C4-2B (cell line): ENCODE results near the gene ADAMTS19.

Source experiments
- H3K27ac ChIP-seq: fragments of 450-650 bp; 2 replicates; pipeline ENCODE4 v1.5.1; 2017
- CTCF ChIP-seq: fragments of 450-650 bp; conservative IDR thresholded peaks from 2 replicates; pipeline ENCODE4 v1.5.1; 2017; ENCODE audit warnings: mild to moderate bottlenecking
- ZFX ChIP-seq: fragments of 450-650 bp; IDR thresholded peaks from 2 replicates; pipeline ENCODE4 v1.6.1; 2017

Gene ADAMTS19

GRCh38 chr5:129506950-129507349 is 46.9 kb downstream of the ADAMTS19 start:
- TF ChIP-seq CTCF (no peak), ZFX (no peak)
- no peak overlapping the region for H3K27ac ChIP-seq

DNA sequence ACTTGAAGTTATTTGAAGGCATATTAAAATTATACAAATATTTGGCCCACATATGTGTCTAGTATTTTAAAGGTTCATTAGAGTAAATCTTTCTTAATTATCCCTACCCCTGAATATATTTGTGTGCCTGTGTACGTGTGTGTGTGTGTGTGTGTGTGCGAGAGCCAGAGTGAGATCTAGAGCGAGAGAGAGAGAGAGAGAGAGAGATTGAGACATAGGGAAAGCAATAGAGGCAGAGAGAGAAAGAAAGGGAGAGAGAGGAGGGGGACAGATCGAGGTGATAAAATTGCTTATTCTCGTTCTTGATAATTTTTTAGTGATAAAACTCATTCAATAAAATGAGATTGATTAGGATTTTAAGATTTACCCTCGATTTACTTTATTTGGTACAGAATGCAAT is 47.4 kb downstream of the ADAMTS19 start:
- TF ChIP-seq ZFX: no peak
- TF ChIP-seq CTCF: no peak
- no peak overlapping the region for H3K27ac ChIP-seq

GRCh38 chr5:129508606-129509005 is 48.5 kb downstream of the ADAMTS19 start:
- TF ChIP-seq ZFX (no peak), CTCF (no peak)
- H3K27ac ChIP-seq: no peak overlapping the region

DNA sequence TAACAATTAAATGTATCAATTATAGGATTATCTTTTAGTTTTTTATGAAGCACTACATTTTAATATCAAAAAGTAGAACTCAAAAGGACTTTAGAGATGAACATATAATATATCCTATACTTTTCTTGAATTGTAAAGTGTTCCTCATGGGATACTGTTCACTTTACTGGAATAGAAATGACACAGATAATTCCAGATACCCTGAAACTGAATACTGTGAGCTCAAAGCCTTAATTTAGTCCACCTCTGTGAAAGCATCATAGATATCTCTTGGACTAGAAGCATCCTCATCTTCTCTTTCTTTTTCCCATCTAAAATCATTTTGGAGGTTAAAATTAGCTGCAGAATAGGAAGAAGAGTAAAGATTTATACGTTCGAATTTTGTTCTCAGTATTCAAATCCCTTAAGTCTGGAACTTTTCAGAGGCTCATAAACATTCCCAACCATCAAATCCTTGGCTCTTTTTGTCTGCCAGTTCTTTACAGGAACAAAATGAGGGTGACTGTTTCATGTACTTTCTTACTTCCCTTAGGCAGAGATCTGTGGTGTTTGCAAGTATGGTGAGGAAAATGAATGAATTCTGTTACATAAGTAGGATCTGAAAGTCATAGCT is 49.4 kb downstream of the ADAMTS19 start:
- H3K27ac ChIP-seq: no peak overlapping the region
- no peak for TF ChIP-seq CTCF
- TF ChIP-seq ZFX: no peak

DNA sequence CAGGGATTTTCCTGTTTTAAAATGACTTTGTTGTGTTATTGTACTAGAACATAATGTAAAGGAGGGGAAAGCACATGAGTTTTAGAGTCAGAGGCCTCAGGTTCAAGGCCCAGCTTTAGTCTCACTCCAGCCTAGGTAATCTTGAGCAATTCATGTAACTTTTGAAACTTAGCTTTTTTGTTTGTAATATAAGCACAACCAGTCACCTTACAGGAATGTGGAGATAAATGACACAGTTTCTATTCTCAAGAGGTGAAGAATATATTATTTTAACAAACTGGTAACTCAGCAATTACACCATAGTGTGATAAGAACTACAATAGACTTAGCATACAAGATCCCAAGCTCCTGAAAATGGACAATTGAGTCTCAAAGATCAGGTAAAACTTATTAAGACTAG is 51.2 kb downstream of the ADAMTS19 start:
- TF ChIP-seq CTCF: no peak
- TF ChIP-seq ZFX: no peak
- no peak overlapping the region for H3K27ac ChIP-seq

- no peak overlapping the region for H3K27ac ChIP-seq
- TF ChIP-seq CTCF: no peak
- TF ChIP-seq ZFX: no peak
Measured at GRCh38 chr5:129541051-129541450, 81.0 kb downstream of the ADAMTS19 start.

- no peak overlapping the region for H3K27ac ChIP-seq
- TF ChIP-seq CTCF (peak; percentile 72), ZFX (no peak)
Measured at GRCh38 chr5:129541648-129542251, 81.7 kb downstream of the ADAMTS19 start.
